Measurements from ENCODE around the gene RTN4RL1.

- TF ChIP-seq CTCF (IDR thresholded peaks at IDR 0.05) (no peak), POLR2A (IDR thresholded peaks at IDR 0.05) (no peak)
Observed at GRCh38 chr17:1985093-1985492, 40.0 kb downstream of the RTN4RL1 start.

Measured in right lobe of liver (tissue), 4 donors.